ENCODE measurements around the gene PIGR.
A peak's percentile ranks its signal among the peaks of the same experiment; 100 is the strongest.

Gene PIGR

DNA sequence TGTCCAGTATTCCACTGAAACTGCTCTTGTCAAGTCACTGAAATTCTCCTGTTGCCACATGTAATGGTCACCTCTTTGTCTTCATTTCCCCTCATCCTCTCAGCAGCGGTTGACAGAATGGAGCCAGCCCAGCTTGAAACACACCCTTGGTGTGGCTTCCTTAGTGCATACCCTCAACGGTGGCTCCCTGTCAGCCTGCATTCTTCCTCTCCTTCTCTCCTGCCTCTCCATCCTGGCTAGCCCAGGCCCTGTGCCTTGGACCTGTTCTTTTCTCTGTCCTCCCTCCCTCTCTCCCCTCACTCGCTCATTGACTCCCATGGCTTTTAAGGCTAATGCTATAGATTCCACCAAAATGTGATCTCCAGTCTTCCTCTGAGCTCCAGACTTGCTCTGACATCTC is 28.2 kb downstream of the PIGR start:
- DNase-seq (ENCODE audit: low read depth) = no peak
- no peak for TF ChIP-seq CTCF (IDR thresholded peaks at IDR 0.05; ENCODE audit: low read length, missing control alignments)
- H3K4me3 ChIP-seq (replicated peaks; ENCODE audit: low read depth, low read length) = no peak overlapping the region

DNA sequence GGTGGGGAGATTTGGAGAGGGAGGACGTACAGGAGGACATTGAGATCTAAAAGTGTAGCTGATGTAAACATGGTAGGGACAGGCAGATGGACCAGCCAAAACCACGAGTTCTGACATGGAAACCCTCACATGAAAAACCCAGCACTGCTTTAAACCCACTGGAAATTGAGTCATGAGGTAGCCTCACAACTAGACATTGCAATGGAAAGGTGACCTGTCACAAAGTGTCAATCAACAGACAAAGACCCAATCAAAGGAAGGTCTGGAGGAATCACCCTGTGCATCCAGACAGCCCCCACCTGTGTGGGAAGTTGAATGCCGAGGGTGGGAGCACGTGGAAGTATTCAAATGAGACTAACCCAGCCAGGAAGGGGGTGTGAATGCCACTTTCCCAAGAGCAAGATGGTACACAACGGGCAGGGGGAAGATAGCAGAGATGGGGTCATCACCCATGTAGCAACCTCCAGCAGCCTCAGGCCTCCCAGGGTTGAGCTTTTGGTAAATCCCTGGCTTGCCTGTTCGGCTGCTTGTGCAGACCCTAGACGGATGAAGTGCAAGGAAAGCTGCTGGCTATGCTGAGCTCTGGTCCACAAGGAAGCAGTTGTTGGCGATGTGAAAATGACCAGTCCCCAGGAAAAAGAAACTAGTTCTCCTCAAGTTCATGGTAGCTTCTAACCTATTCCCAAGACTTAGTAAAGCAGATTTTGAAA is 30.1 kb downstream of the PIGR start:
- no peak overlapping the region for H3K4me3 ChIP-seq (replicated peaks; ENCODE audit: low read depth, low read length)
- no peak for TF ChIP-seq CTCF (IDR thresholded peaks at IDR 0.05; ENCODE audit: low read length, missing control alignments)
- no peak for DNase-seq (ENCODE audit: low read depth)

DNA sequence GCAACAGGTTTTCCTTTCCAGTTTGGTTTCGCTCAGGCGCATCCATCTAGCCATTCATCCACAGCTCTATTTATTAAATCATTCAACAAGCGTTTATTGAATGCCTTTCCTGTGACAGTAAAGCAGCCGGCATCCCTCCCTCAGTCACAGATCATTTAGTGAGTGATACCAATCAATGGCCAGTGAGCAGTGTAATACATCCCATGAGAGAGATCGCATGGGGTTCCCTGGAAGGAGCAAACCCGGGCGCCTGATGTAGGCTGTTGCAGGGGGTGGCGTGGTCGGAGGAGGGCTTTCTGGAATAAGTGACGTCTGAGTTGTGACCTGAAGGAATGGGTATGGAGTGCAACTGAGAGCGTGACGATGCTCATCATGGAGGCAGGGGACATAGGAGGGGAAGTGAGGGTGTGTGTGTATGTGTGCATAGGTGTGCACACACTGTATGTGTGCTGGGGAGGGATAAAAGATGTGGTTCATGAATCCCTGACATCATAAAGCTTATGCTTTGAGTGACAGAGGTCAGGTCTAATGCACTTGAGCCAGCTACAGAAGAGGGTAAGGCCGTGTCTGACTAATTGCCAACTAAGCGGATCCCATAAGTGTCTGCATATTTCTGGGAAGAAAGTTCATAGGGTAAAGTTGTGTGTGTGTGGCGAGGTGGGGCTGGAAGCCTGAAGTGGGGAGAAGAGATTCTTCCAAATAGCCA is 31.1 kb downstream of the PIGR start:
- no peak overlapping the region for H3K4me3 ChIP-seq (replicated peaks; ENCODE audit: low read depth, low read length)
- no peak for TF ChIP-seq CTCF (IDR thresholded peaks at IDR 0.05; ENCODE audit: low read length, missing control alignments)
- DNase-seq (ENCODE audit: low read depth) = no peak

- DNase-seq (ENCODE audit: low read depth) = no peak
- TF ChIP-seq CTCF (IDR thresholded peaks at IDR 0.05; ENCODE audit: low read length, missing control alignments) = no peak
- H3K4me3 ChIP-seq (replicated peaks; ENCODE audit: low read depth, low read length) = no peak overlapping the region
Measured at GRCh38 chr1:206913766-206914537, 32.3 kb downstream of the PIGR start.

GRCh38 chr1:206912445-206913095 is 33.7 kb downstream of the PIGR start:
- peak; percentile 77 for TF ChIP-seq CTCF (IDR thresholded peaks at IDR 0.05; ENCODE audit: low read length, missing control alignments)
- no peak overlapping the region for H3K4me3 ChIP-seq (replicated peaks; ENCODE audit: low read depth, low read length)
- peak; percentile 88 for DNase-seq (ENCODE audit: low read depth)

DNA sequence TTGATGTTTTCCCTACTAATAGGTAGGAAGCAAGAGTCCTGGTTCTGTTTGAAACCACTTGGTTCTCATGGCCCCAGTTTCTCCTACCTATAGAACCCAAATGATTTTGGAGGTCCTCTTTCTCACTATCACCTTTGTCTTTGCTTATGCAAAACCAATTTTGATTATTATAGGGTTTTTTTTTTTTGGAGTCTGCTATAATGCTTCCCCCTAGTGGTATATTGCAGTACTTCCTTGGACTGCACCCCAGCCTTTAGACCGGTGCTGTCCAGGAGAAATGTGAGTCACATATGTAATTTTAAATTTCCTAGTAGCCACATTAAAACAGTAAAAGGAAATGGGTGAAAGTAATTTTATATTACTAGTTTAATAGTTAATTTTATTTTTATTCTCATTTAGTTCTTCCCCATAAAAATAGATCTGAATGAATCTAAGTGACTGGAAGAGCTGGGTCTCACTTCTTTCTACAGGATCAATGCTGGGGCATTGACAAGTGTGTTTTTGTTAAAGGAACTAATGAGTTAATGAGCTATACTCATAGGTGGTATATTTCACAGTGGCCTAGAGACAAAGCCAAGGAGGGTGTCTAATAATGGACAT is 35.1 kb downstream of the PIGR start:
- peak; percentile 85 for DNase-seq (ENCODE audit: low read depth)

More for the DNA sequence above, 35.1 kb downstream of the PIGR start:
- TF ChIP-seq CTCF (IDR thresholded peaks at IDR 0.05; ENCODE audit: low read length, missing control alignments) = peak; percentile 78
- H3K4me3 ChIP-seq (replicated peaks; ENCODE audit: low read depth, low read length) = no peak overlapping the region
